HEK293 (cell line): ENCODE results near the gene TBX4.

Source experiments
- CTCF ChIA-PET: fragments of 350-600 bp; formaldehyde crosslinking; extraction: SDS; loops from one replicate; lab custom pipeline; 2021; ENCODE audit warnings: antibody characterized with exemption; lab: Yijun Ruan, JAX
- POLR2A ChIA-PET: fragments of 300-600 bp; formaldehyde crosslinking; extraction: SDS; loops from one replicate; lab custom pipeline; 2020; ENCODE audit warnings: antibody characterized with exemption, inconsistent platforms; lab: Yijun Ruan, JAX
- H3K27ac ChIP-seq: fragments of 200-500 bp; sonication (Bioruptor generic); 2 replicates; pipeline ENCODE4 v1.5.1; 2014; ENCODE audit warnings: low read depth, low read length, control low read depth, inconsistent platforms; ENCODE audit errors: extremely low read depth
- H3K36me3 ChIP-seq, 2 experiments: fragments of 200-500 bp in 1 of 2; sonication (Bioruptor generic) in 1 of 2; 1 replicate in 1 of 2; 2 replicates in 1 of 2; pipeline ENCODE4 v1.5.1; 2014 to 2017; ENCODE audit warnings: inconsistent platforms in 2 of 2, low read length in 2 of 2; ENCODE audit not compliant: control insufficient read depth in 2 of 2, insufficient read depth in 1 of 2
- H3K4me1 ChIP-seq: fragments of 200-500 bp; sonication (Bioruptor generic); 2 replicates; pipeline ENCODE4 v1.5.1; 2014; ENCODE audit warnings: mild to moderate bottlenecking, low read length, inconsistent platforms; ENCODE audit not compliant: control insufficient read depth, insufficient read depth
- H3K4me3 ChIP-seq: 2 replicates; pipeline ENCODE4 v1.5.1; 2011; ENCODE audit warnings: low read depth, mild to moderate bottlenecking, control low read depth, low read length, moderate library complexity
- H3K9me3 ChIP-seq: fragments of 200-500 bp; sonication (Bioruptor generic); 2 replicates; pipeline ENCODE4 v1.5.1; 2014; ENCODE audit warnings: low read depth, low read length, inconsistent platforms; ENCODE audit not compliant: control insufficient read depth, insufficient read depth
- MZF1 ChIP-seq: fragments of 450-650 bp; formaldehyde crosslinking; IDR thresholded peaks from 2 replicates; pipeline ENCODE4 v1.5.1; 2017; ENCODE audit warnings: missing biosample characterization, missing genetic modification characterization, borderline replicate concordance
- PRDM6 ChIP-seq: fragments of 450-650 bp; formaldehyde crosslinking; IDR thresholded peaks from 2 replicates; pipeline ENCODE4 v1.5.1; 2017; ENCODE audit warnings: missing biosample characterization, missing genetic modification characterization
- REPIN1 ChIP-seq: fragments of 450-650 bp; formaldehyde crosslinking; IDR thresholded peaks from 2 replicates; pipeline ENCODE4 v1.5.1; 2017; ENCODE audit warnings: missing biosample characterization, missing genetic modification characterization, low read depth
- SP7 ChIP-seq: fragments of 450-650 bp; formaldehyde crosslinking; IDR thresholded peaks from 2 replicates; pipeline ENCODE4 v1.5.1; 2016; ENCODE audit warnings: missing biosample characterization, missing genetic modification characterization
- ZBTB1 ChIP-seq: fragments of 450-650 bp; formaldehyde crosslinking; IDR thresholded peaks from 2 replicates; pipeline ENCODE4 v1.5.1; 2016; ENCODE audit warnings: missing biosample characterization, missing genetic modification characterization
- ZBTB6 ChIP-seq: fragments of 450-650 bp; formaldehyde crosslinking; IDR thresholded peaks from 2 replicates; pipeline ENCODE4 v1.5.1; 2017; ENCODE audit warnings: missing biosample characterization, missing genetic modification characterization
- ZFP3 ChIP-seq: fragments of 450-650 bp; formaldehyde crosslinking; IDR thresholded peaks from 2 replicates; pipeline ENCODE4 v1.5.1; 2016; ENCODE audit warnings: low read depth, missing biosample characterization, missing genetic modification characterization
- ZNF112 ChIP-seq: fragments of 450-650 bp; formaldehyde crosslinking; IDR thresholded peaks from 2 replicates; pipeline ENCODE4 v1.5.0; 2017; ENCODE audit warnings: missing biosample characterization, missing genetic modification characterization
- ZNF121 ChIP-seq: fragments of 450-650 bp; formaldehyde crosslinking; IDR thresholded peaks from 2 replicates; pipeline ENCODE4 v1.5.1; 2016; ENCODE audit warnings: missing biosample characterization, missing genetic modification characterization
- ZNF146 ChIP-seq: fragments of 450-650 bp; formaldehyde crosslinking; IDR thresholded peaks from 2 replicates; pipeline ENCODE4 v1.5.1; 2016; ENCODE audit warnings: missing biosample characterization, missing genetic modification characterization
- ZNF148 ChIP-seq: fragments of 450-650 bp; formaldehyde crosslinking; IDR thresholded peaks from 2 replicates; pipeline ENCODE4 v1.5.0; 2017; ENCODE audit warnings: missing biosample characterization, missing genetic modification characterization, borderline replicate concordance
- ZNF157 ChIP-seq: fragments of 450-650 bp; formaldehyde crosslinking; IDR thresholded peaks from 2 replicates; pipeline ENCODE4 v1.5.1; 2016; ENCODE audit warnings: missing biosample characterization, missing genetic modification characterization
- ZNF175 ChIP-seq: fragments of 450-650 bp; formaldehyde crosslinking; IDR thresholded peaks from 2 replicates; pipeline ENCODE4 v1.5.1; 2016; ENCODE audit warnings: missing biosample characterization, missing genetic modification characterization
- ZNF19 ChIP-seq: fragments of 450-650 bp; formaldehyde crosslinking; IDR thresholded peaks from 2 replicates; pipeline ENCODE4; 2016; ENCODE audit warnings: missing biosample characterization, missing genetic modification characterization, low read depth
- ZNF24 ChIP-seq: fragments of 450-650 bp; formaldehyde crosslinking; IDR thresholded peaks from 2 replicates; pipeline ENCODE4 v1.5.1; 2016; ENCODE audit warnings: missing biosample characterization, missing genetic modification characterization
- ZNF311 ChIP-seq: fragments of 450-650 bp; formaldehyde crosslinking; IDR thresholded peaks from 2 replicates; pipeline ENCODE4 v1.5.1; 2017; ENCODE audit warnings: missing biosample characterization, missing genetic modification characterization, borderline replicate concordance
- ZNF350 ChIP-seq: fragments of 450-650 bp; formaldehyde crosslinking; IDR thresholded peaks from 2 replicates; pipeline ENCODE4 v1.5.0; 2017; ENCODE audit warnings: missing biosample characterization, mild to moderate bottlenecking, missing genetic modification characterization
- ZNF37A ChIP-seq: fragments of 450-650 bp; IDR thresholded peaks from 2 replicates; pipeline ENCODE4 v1.5.1; 2018; ENCODE audit warnings: missing biosample characterization, missing genetic modification characterization
- ZNF433 ChIP-seq: fragments of 450-650 bp; formaldehyde crosslinking; IDR thresholded peaks from 2 replicates; pipeline ENCODE4 v1.5.1; 2016; ENCODE audit warnings: missing biosample characterization, missing genetic modification characterization, low read depth
- ZNF473 ChIP-seq: fragments of 450-650 bp; formaldehyde crosslinking; IDR thresholded peaks from 2 replicates; pipeline ENCODE4 v1.5.1; 2017; ENCODE audit warnings: missing biosample characterization, missing genetic modification characterization
- ZNF518A ChIP-seq: fragments of 450-650 bp; formaldehyde crosslinking; conservative IDR thresholded peaks from 2 replicates; pipeline ENCODE4 v1.5.1; 2016; ENCODE audit warnings: low read depth, missing biosample characterization, missing genetic modification characterization
- ZNF624 ChIP-seq: fragments of 450-650 bp; formaldehyde crosslinking; IDR thresholded peaks from 2 replicates; pipeline ENCODE4 v1.5.1; 2017; ENCODE audit warnings: missing biosample characterization, missing genetic modification characterization
- ZNF837 ChIP-seq: fragments of 450-650 bp; formaldehyde crosslinking; IDR thresholded peaks from 2 replicates; pipeline ENCODE4 v1.5.1; 2016; ENCODE audit warnings: missing biosample characterization, missing genetic modification characterization

Gene TBX4

GRCh38 chr17:61403801-61404662 lies 48.2 kb upstream of the TBX4 start:
- Histone ChIP-seq H3K27ac (no peak overlapping the region), H3K4me3 (no peak overlapping the region), H3K4me1 (0 out of 2 replicates have a peak, but pooled peaks cover 3% of the 10 kb centered on the region), H3K9me3 (no peaks in the 10 kb centered on the region), H3K36me3 (peaks cover 5 to 74% of the 10 kb centered on the region in 2 experiments; a peak in 2 of 3 replicates)
- ChIA-PET POLR2A (no interaction called here), CTCF (interaction anchor here (0.7 kb wide), 2 partner anchors 8 to 392 kb away, joined by 3 read pairs; no protein-coding TSS in a partner anchor)
- TF ChIP-seq ZNF311 (tag by site-specific recombination): no peak
- TF ChIP-seq ZNF121 (tag by site-specific recombination): no peak
- TF ChIP-seq ZNF518A (tag by site-specific recombination): no peak
- TF ChIP-seq ZNF350 (tag by site-specific recombination): no peak
- TF ChIP-seq ZNF157 (tag by site-specific recombination): no peak
- no peak for TF ChIP-seq ZNF24 (tag by site-specific recombination)
- TF ChIP-seq ZNF146 (tag by site-specific recombination): no peak
- no peak for TF ChIP-seq ZNF837 (tag by site-specific recombination)
- no peak for TF ChIP-seq ZBTB6 (tag by site-specific recombination)
- no peak for TF ChIP-seq ZNF473
- TF ChIP-seq ZNF148 (tag by site-specific recombination): no peak
- no peak for TF ChIP-seq SP7 (tag by site-specific recombination)

- TF ChIP-seq ZNF157 (tag by site-specific recombination) (no peak), ZNF37A (tag by site-specific recombination) (no peak), ZNF175 (no peak), REPIN1 (tag by site-specific recombination) (no peak), ZNF473 (no peak), ZBTB1 (tag by site-specific recombination) (no peak), ZNF112 (tag by site-specific recombination) (no peak), ZNF624 (tag by site-specific recombination) (no peak), MZF1 (tag by site-specific recombination) (no peak), ZFP3 (tag by site-specific recombination) (no peak), ZNF311 (tag by site-specific recombination) (no peak), ZNF19 (tag by site-specific recombination) (no peak), ZNF433 (tag by site-specific recombination) (no peak), PRDM6 (tag by site-specific recombination) (no peak)
- ChIA-PET POLR2A (interaction anchor here (0.7 kb wide), 1 partner anchor 98 kb away, joined by 3 read pairs; no protein-coding TSS in a partner anchor), CTCF (no interaction called here)
- 0 out of 2 replicates have a peak, but pooled peaks cover 3% of the 10 kb centered on the region for H3K4me1 ChIP-seq
- H3K4me3 ChIP-seq: no peak overlapping the region
- H3K36me3 ChIP-seq: peaks cover 5 to 74% of the 10 kb centered on the region in 2 experiments; a peak in 2 of 3 replicates
- H3K27ac ChIP-seq: no peak overlapping the region
- no peaks in the 10 kb centered on the region for H3K9me3 ChIP-seq
These were observed 47.6 kb upstream of the TBX4 start for GRCh38 chr17:61404663-61404912.
